ENCODE data around the gene IL18BP.

Gene IL18BP

DNA sequence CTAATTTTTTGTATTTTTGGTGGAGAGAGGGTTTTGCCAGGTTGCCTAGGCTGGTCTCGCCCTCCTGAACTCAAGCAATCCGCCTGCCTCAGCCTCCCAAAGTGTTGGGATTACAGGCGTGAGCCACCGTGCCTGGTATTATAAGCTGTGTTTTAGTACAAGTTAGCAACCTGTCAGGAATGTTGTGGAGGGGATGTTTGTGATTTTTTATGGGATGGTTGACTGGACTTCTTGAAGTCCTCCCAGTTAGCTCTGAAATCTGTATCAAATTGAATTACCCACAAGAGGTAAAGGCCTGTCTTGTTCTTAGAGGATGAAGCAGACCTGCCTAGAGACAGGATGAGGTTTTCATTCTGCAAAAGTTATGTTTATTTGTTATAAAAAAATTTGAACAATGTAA lies 34.1 kb upstream of the IL18BP start:
- no peak overlapping the region for H3K4me3 ChIP-seq (ENCODE audit: control insufficient read depth, low read depth, low read length)
- no peak for DNase-seq (ENCODE audit: low read depth)
- no peak for TF ChIP-seq CTCF (conservative IDR thresholded peaks at IDR 0.05; ENCODE audit: control insufficient read depth, insufficient read depth, low read depth, low read length)

DNA sequence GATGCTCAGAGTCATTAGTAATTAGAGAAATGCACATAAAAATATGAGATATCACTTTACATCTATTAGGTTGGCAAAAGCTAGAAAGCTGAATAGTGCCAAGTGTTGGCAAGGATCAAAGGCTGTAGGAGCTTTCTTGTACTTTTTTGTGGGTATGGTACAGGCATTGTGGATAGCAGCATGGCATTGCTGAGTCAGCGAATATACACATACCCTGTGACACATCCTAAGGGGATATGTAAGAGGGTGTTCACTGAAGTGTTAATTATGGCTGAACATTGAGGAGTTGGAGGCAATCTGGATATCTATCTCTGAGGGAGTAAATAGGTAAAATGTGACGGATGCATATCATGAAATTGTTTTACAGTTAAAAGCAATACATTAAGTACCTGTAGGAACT lies 27.0 kb upstream of the IL18BP start:
- TF ChIP-seq CTCF (conservative IDR thresholded peaks at IDR 0.05; ENCODE audit: control insufficient read depth, insufficient read depth, low read depth, low read length) = no peak
- no peak for DNase-seq (ENCODE audit: low read depth)

DNA sequence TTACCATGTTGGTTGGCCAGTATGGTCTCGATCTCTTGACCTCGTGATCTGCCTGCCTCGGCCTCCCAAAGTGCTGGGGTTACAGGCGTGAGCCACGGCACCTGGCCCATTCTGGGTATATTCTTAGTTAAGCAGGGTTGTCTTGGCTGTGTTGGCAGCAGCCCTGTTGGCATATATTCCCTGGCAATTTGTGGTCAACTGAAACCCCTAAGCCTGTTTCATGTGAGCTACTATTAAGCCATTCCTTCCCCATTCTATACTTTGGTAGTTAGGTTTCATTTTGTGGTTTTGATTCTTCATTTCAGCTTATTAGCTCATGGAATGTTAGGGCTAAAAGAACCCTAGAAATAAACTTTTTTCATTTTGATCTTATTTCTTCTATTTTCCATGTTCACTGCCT lies 22.2 kb upstream of the IL18BP start:
- TF ChIP-seq CTCF (conservative IDR thresholded peaks at IDR 0.05; ENCODE audit: control insufficient read depth, insufficient read depth, low read depth, low read length) = no peak
- DNase-seq (ENCODE audit: low read depth) = no peak
- no peak overlapping the region for H3K4me3 ChIP-seq (ENCODE audit: control insufficient read depth, low read depth, low read length)

More for the DNA sequence above, 27.0 kb upstream of the IL18BP start:
- H3K4me3 ChIP-seq (ENCODE audit: control insufficient read depth, low read depth, low read length) = no peak overlapping the region

DNA sequence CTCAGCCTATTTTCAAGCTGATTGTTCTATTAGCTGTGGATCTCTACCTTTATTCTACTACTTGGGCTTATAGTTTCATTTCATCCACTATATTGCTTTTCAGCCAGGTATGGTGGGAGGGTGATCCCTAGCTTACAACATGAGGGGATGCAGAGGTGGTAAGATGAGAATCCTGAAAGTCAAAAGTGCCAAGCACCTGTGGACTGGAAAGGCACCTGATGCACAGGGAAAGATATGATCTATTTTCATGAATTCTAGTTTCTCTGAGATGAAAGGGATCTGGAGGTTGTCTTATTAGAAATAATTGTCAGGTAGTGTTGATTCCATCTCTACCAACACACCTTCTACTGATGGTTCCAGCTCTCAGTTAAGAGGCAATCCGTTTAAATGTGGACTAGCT lies 21.6 kb upstream of the IL18BP start:
- no peak for DNase-seq (ENCODE audit: low read depth)
- no peak overlapping the region for H3K4me3 ChIP-seq (ENCODE audit: control insufficient read depth, low read depth, low read length)
- TF ChIP-seq CTCF (conservative IDR thresholded peaks at IDR 0.05; ENCODE audit: control insufficient read depth, insufficient read depth, low read depth, low read length) = no peak

DNA sequence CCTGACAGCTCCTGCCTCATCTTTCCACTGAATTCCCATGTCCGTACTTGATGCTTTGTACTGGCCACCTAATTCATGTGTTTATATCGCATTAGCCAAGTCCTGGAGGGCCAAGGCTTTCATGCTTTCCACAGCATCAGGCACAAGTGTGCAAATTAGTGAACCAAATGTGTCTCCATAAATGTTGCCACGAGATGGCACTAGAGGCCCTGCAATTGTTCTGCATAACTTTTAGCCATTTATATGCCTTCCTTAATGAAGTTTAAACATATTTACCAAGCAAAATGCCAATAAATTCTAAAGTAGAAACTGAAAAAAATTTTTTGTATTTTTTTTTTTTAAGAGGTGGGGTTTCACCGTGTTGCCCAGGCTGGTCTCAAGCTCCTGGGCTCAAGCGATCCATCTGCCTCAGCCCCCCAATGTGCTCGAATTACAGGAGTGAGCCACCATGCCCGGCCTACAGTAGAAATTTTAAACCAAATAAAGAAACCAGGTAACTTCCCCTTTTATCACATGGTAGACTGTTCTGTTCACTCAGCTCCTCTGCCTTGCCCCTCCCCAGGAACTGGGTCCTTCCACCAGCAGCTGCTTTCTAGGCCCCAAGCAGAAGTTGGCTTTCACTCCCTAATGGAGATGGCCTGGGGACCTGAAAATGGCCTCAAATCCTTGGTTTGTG lies 20.8 kb upstream of the IL18BP start:
- H3K4me3 ChIP-seq (ENCODE audit: control insufficient read depth, low read depth, low read length) = no peak overlapping the region
- peak; percentile 75 for TF ChIP-seq CTCF (conservative IDR thresholded peaks at IDR 0.05; ENCODE audit: control insufficient read depth, insufficient read depth, low read depth, low read length)
- DNase-seq (ENCODE audit: low read depth) = peak; percentile 63

GRCh38 chr11:71979094-71979493 lies 19.6 kb upstream of the IL18BP start:
- TF ChIP-seq CTCF (conservative IDR thresholded peaks at IDR 0.05; ENCODE audit: control insufficient read depth, insufficient read depth, low read depth, low read length) = no peak
- no peak for DNase-seq (ENCODE audit: low read depth)
- no peak overlapping the region for H3K4me3 ChIP-seq (ENCODE audit: control insufficient read depth, low read depth, low read length)

DNA sequence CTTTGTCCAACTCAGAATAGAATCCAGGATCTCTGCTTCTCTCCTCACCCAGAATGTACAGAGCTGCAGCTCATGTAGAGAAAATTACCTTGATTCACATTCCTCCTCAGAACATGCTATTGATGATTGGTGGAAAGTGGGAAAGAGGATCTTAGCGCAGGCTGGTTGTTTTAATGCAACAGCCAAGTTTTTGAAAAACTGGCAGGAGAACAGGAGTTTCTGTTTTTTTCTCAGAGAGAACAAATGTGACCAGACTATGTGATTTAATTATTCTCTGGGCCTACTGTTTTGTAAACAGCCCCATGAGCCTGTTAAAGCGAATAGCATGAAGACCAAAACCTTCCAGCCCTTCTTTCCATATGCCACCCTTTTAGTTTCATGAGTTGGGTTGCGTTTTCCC lies 19.1 kb upstream of the IL18BP start:
- DNase-seq (ENCODE audit: low read depth) = no peak
- TF ChIP-seq CTCF (conservative IDR thresholded peaks at IDR 0.05; ENCODE audit: control insufficient read depth, insufficient read depth, low read depth, low read length) = no peak
- no peak overlapping the region for H3K4me3 ChIP-seq (ENCODE audit: control insufficient read depth, low read depth, low read length)

Measured in fibroblast of mammary gland (primary cell).